ENCODE measurements around the gene FBN2.
"Not testable (repeated sequence)": the region's sequence is repeated elsewhere in the genome, so short reads cannot be mapped to it uniquely, and the experiment has no call there.

GRCh38 chr5:128321418-128321817 lies 216.6 kb downstream of the FBN2 start:
- TF ChIP-seq CTCF, POLR2A (IDR thresholded peaks at IDR 0.05): not testable (repeated sequence)
